Cardiac muscle cell (in vitro differentiated cells and primary cell): Measurements from ENCODE around the gene RGS3. TPM values are rescaled to one million over a fixed set of nuclear protein-coding genes. Genes with fewer than 3 reads are reported as not detected.
A peak's percentile ranks its signal among the peaks of the same experiment; 100 is the strongest.

Source experiments
- DNase-seq, 2 donors: peaks; one replicate each; pipeline versions ENCODE4 v3.0.0 to v3.0.0-alpha.2; 2010 to 2017; ENCODE audit warnings: low read depth in 1 of 2, low spot score in 1 of 2
- H3K27ac ChIP-seq: fragments of 200-600 bp; sonication (generic); 2 replicates; pipeline ENCODE4 v1.5.1; 2016
- H3K27me3 ChIP-seq: fragments of 200-600 bp; sonication (generic); 2 replicates; pipeline ENCODE4 v1.6.0; 2016; ENCODE audit warnings: control low read depth
- H3K36me3 ChIP-seq: fragments of 200-600 bp; sonication (generic); 2 replicates; pipeline ENCODE4 v1.5.1; 2016; ENCODE audit warnings: control low read depth
- H3K4me1 ChIP-seq: fragments of 200-600 bp; sonication (generic); 2 replicates; pipeline ENCODE4 v1.8.1; 2017; ENCODE audit warnings: low read depth, mild to moderate bottlenecking, mixed run types
- H3K4me3 ChIP-seq: fragments of 200-600 bp; sonication (generic); 2 replicates; pipeline ENCODE4 v1.5.1; 2016; ENCODE audit warnings: mild to moderate bottlenecking
- H3K9me3 ChIP-seq: fragments of 200-600 bp; sonication (generic); 2 replicates; pipeline ENCODE4 v1.5.1; 2017; ENCODE audit warnings: low read depth, mild to moderate bottlenecking, control low read depth
- polyA plus RNA-seq: library from polyadenylated mRNA; unstranded; fragments of >200 nt; fragmentation: Nextera tagmentation; extraction: Ambion mirVana; gene quantifications from 2 replicates; pipeline ENCODE4 v1.2.1, GENCODE V29; 2016
- total RNA-seq: library from RNA; depleted of rRNA; stranded (reverse); fragments of >200 nt; gene quantifications from 2 replicates; pipeline ENCODE4 v1.2.3, GENCODE V29; 2016
- TF ChIP-seq, protein P1 (sequence below): IDR thresholded peaks from 2 replicates; pipeline ENCODE4 v1.5.1; 2012; ENCODE audit warnings: low read depth, mild to moderate bottlenecking, low read length

RGS3 gene
- total and polyA plus RNA-seq, 2 experiments from 2014 or later, result 94.7 to 126 TPM

DNA sequence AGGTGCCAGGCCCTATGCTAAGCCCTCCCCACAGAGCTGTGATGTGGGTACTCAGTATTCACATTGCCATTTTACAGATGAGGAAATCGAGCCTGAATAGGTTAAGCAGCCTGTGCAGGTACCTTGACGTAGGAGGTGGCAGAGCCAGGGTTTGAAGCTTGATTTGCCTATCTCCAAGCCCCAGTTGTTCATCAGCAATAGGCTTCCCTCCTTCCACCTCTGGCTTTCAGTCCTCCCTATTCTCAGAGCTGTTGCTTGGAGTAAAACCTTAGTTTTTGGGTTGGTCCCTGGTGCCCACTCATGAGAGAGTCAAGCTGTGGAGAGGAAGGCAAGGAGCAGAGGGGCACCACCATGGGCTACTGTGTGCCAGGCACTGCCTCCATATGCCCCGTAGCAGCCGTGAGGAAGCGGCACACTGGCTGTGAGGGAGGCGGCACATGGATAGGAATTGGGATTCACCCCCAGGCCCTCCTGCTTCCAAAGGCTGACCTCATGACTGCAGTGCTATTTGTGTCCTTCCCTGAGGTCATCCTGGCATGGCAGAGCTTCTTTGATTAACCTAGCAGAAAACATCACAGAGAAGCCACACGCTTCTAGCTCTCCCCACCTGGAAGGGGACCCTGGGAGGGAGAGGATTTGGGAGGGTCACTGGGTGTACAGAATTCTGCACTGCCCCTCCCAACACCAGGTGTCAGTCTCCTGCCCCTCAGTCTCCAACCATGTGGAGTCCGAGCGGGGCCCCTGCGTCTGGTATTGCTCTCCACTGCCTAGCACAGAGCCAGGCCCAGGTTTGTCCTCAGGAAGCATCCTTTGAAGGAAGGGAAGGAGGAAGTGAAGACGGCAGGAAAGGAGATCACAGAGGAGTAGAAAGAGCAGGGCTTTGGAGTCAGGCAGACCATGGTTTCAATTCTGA is 109.8 kb downstream of the RGS3 start:
- no peaks in the 10 kb centered on the region for H3K9me3 ChIP-seq
- no peaks in the 10 kb centered on the region for H3K27me3 ChIP-seq
- H3K4me1 ChIP-seq, result peaks cover 10% of the 10 kb centered on the region
- H3K36me3 ChIP-seq, result no peaks in the 10 kb centered on the region
- peak overlapping the region; percentile 32 for H3K27ac ChIP-seq
- no peak for DNase-seq
- H3K4me3 ChIP-seq, result no peak overlapping the region
- TF ChIP-seq, protein P1, sequence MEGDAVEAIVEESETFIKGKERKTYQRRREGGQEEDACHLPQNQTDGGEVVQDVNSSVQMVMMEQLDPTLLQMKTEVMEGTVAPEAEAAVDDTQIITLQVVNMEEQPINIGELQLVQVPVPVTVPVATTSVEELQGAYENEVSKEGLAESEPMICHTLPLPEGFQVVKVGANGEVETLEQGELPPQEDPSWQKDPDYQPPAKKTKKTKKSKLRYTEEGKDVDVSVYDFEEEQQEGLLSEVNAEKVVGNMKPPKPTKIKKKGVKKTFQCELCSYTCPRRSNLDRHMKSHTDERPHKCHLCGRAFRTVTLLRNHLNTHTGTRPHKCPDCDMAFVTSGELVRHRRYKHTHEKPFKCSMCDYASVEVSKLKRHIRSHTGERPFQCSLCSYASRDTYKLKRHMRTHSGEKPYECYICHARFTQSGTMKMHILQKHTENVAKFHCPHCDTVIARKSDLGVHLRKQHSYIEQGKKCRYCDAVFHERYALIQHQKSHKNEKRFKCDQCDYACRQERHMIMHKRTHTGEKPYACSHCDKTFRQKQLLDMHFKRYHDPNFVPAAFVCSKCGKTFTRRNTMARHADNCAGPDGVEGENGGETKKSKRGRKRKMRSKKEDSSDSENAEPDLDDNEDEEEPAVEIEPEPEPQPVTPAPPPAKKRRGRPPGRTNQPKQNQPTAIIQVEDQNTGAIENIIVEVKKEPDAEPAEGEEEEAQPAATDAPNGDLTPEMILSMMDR, result no peak

DNA sequence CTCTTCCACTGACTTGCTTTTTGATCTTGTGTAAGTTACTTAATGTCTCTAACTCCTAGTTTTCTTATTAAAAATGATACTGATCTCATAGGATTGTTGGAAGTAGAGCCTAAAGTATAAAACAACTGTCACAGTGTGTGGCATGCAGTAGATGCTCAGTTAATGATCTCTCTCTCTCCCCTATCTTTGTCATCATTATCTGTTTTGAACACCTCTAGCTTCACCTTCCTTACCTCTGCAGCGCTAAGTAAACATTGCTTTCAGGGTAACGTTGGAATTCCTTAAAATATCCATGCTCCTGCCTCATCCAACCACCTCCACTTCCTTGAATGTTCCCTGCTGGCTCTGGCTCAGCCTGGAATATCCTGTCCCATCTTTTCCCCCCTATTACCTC is 110.4 kb downstream of the RGS3 start:
- no peaks in the 10 kb centered on the region for H3K36me3 ChIP-seq
- no peak for DNase-seq
- H3K27me3 ChIP-seq, result no peaks in the 10 kb centered on the region
- peaks cover 10% of the 10 kb centered on the region for H3K4me1 ChIP-seq
- H3K27ac ChIP-seq, result peak overlapping the region; percentile 32
- H3K9me3 ChIP-seq, result no peaks in the 10 kb centered on the region
- H3K4me3 ChIP-seq, result no peak overlapping the region
- TF ChIP-seq, protein P1, result no peak

DNA sequence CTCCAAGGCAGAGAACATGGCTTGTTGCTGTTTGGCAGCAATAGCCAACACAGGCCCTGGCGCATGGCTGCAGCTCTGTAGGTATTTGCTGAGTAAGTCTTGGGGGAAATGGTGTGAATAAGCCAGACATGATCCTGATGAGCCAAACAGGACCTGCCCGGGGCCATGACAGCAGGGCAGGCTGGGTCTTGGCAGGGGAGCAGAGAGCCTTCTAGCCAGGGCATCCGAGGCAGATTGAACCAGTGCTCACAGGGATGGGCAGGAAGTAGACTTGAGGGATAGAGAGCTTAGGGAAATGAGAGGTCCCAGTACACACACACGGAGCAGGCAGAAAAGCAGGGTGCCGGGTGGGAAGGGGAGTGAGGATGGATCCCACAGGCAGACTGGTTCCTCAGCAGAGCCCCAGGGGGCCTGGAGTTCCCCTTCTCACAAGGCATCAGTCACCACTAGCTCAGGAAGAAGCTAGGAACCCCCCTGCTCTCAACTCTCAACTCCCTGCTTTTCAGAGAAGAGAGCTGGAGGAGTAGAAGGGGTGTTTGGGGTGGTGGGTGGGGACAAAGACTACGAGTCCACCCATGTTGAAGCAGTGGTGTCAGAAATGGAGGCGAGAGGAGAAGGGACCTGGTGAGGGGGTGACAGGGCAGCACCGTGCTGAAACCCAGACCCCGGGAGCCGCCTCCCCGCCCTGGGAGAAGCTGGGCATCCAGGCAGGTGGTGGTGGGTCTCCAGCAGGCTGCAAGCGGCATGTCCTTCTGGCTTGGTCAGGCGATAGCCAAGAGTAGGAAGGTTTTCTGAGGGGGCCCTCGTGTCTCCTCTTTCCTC is 111.1 kb downstream of the RGS3 start:
- H3K9me3 ChIP-seq, result no peaks in the 10 kb centered on the region
- TF ChIP-seq, protein P1, result no peak
- H3K27me3 ChIP-seq, result no peaks in the 10 kb centered on the region
- DNase-seq, result no peak
- no peak overlapping the region for H3K27ac ChIP-seq
- H3K36me3 ChIP-seq, result no peaks in the 10 kb centered on the region
- no peak overlapping the region for H3K4me3 ChIP-seq
- peaks cover 14% of the 10 kb centered on the region for H3K4me1 ChIP-seq

DNA sequence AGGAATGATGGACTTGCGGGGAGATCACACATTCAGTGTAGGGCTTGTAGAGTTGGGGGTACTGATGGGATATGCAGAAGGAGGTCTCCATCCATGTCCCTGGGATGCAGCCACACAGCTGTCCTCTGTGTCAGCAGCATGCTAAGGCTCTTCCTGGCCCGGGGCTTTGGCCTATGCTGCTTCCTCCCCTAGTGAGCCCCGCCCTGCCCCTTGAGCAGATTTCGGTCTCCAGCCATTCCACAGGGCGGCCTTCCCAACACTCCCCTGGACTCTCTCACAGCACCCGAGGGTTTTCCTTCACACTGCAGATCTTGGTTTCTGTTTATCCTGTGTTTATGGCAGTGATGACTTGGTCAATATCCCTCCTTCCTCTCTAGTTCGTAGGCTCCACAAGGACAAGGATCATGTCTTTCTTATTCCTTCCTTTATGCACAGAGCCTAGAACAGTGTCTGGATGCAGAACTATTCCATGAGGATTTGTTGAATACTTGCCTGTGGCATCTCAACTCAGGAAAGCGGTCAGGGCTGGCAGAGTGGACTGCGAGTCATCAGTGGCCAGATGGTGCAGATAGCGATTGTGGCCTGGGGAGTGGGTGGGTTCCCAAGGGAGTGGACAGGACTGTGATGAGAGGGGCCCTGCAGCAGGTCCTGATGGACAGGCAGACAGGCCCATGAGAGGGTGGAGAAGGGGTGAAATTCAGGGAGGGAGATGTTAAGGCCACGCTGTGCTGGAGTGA is 114.2 kb downstream of the RGS3 start:
- peaks cover 16% of the 10 kb centered on the region for H3K4me1 ChIP-seq
- no peak overlapping the region for H3K27ac ChIP-seq

More for the DNA sequence above, 114.2 kb downstream of the RGS3 start:
- no peaks in the 10 kb centered on the region for H3K9me3 ChIP-seq
- DNase-seq, result no peak
- no peaks in the 10 kb centered on the region for H3K36me3 ChIP-seq
- TF ChIP-seq, protein P1, result no peak
- H3K27me3 ChIP-seq, result no peaks in the 10 kb centered on the region
- H3K4me3 ChIP-seq, result no peak overlapping the region
